ENCODE measurements around the gene S100A6.

- TF ChIP-seq CTCF (conservative IDR thresholded peaks at IDR 0.05 in 1 of 2, IDR thresholded peaks at IDR 0.05 in 1 of 2; ENCODE audit: low read depth in 1 of 2, low read length in 2 of 2) (no peak), EZH2 (IDR thresholded peaks at IDR 0.05; ENCODE audit: low read length, missing control alignments) (no peak)
These were observed 1.0 kb upstream of the S100A6 start for GRCh38 chr1:153536671-153537375.
